Cortex of kidney (tissue), 1 donor: Measurements from ENCODE around the gene ADAMTS6.
"Not testable (repeated sequence)": the region's sequence is repeated elsewhere in the genome, so short reads cannot be mapped to it uniquely, and the experiment has no call there.

Source experiments
- DNase-seq: peaks from one replicate; lab custom pipeline; 2025; lab: John Stamatoyannopoulos, UW

ADAMTS6 gene

GRCh38 chr5:65197531-65198455 lies 283.9 kb downstream of the ADAMTS6 start:
- DNase-seq: no peak

GRCh38 chr5:65194871-65195270 lies 286.8 kb downstream of the ADAMTS6 start:
- no peak for DNase-seq

- no peak for DNase-seq
Observed at GRCh38 chr5:65192331-65192730, 289.4 kb downstream of the ADAMTS6 start.

GRCh38 chr5:65191554-65192135 lies 290.1 kb downstream of the ADAMTS6 start:
- DNase-seq: no peak

GRCh38 chr5:65190328-65191053 lies 291.2 kb downstream of the ADAMTS6 start:
- no peak for DNase-seq

- DNase-seq: no peak
Observed at GRCh38 chr5:65186646-65187227, 295.0 kb downstream of the ADAMTS6 start.

- no peak for DNase-seq
Observed at GRCh38 chr5:65185468-65185867, 296.3 kb downstream of the ADAMTS6 start.

GRCh38 chr5:65184780-65185179 lies 296.9 kb downstream of the ADAMTS6 start:
- DNase-seq: no peak

GRCh38 chr5:65174231-65174630 lies 307.5 kb downstream of the ADAMTS6 start:
- not testable (repeated sequence) for DNase-seq

GRCh38 chr5:65173130-65173525 lies 308.6 kb downstream of the ADAMTS6 start:
- no peak for DNase-seq

GRCh38 chr5:65172486-65173129 lies 309.1 kb downstream of the ADAMTS6 start:
- no peak for DNase-seq

GRCh38 chr5:65171645-65172044 lies 310.1 kb downstream of the ADAMTS6 start:
- no peak for DNase-seq

- DNase-seq: no peak
Observed at GRCh38 chr5:65163698-65164097, 318.0 kb downstream of the ADAMTS6 start.

- no peak for DNase-seq
Observed at GRCh38 chr5:65161655-65162054, 320.1 kb downstream of the ADAMTS6 start.

GRCh38 chr5:65157906-65158603 lies 323.7 kb downstream of the ADAMTS6 start:
- DNase-seq: no peak

GRCh38 chr5:65156933-65157332 lies 324.8 kb downstream of the ADAMTS6 start:
- DNase-seq: no peak

GRCh38 chr5:65152131-65152530 lies 329.6 kb downstream of the ADAMTS6 start:
- DNase-seq: no peak

GRCh38 chr5:65151614-65152013 lies 330.1 kb downstream of the ADAMTS6 start:
- no peak for DNase-seq

- DNase-seq: no peak
Observed at GRCh38 chr5:65150599-65151304, 331.0 kb downstream of the ADAMTS6 start.

- no peak for DNase-seq
Observed at GRCh38 chr5:65149827-65150226, 331.9 kb downstream of the ADAMTS6 start.
